GM18861 (cell line): ENCODE data around the gene TJP3.
"Not testable (repeated sequence)": the region's sequence is repeated elsewhere in the genome, so short reads cannot be mapped to it uniquely, and the experiment has no call there.

Source experiments
- ATAC-seq: cut with Tn5 transposase; IDR thresholded peaks from one replicate; pipeline ENCODE4 v1.9.1; 2021; ENCODE audit not compliant: unreplicated experiment

Gene TJP3, protein sequence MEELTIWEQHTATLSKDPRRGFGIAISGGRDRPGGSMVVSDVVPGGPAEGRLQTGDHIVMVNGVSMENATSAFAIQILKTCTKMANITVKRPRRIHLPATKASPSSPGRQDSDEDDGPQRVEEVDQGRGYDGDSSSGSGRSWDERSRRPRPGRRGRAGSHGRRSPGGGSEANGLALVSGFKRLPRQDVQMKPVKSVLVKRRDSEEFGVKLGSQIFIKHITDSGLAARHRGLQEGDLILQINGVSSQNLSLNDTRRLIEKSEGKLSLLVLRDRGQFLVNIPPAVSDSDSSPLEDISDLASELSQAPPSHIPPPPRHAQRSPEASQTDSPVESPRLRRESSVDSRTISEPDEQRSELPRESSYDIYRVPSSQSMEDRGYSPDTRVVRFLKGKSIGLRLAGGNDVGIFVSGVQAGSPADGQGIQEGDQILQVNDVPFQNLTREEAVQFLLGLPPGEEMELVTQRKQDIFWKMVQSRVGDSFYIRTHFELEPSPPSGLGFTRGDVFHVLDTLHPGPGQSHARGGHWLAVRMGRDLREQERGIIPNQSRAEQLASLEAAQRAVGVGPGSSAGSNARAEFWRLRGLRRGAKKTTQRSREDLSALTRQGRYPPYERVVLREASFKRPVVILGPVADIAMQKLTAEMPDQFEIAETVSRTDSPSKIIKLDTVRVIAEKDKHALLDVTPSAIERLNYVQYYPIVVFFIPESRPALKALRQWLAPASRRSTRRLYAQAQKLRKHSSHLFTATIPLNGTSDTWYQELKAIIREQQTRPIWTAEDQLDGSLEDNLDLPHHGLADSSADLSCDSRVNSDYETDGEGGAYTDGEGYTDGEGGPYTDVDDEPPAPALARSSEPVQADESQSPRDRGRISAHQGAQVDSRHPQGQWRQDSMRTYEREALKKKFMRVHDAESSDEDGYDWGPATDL

DNA sequence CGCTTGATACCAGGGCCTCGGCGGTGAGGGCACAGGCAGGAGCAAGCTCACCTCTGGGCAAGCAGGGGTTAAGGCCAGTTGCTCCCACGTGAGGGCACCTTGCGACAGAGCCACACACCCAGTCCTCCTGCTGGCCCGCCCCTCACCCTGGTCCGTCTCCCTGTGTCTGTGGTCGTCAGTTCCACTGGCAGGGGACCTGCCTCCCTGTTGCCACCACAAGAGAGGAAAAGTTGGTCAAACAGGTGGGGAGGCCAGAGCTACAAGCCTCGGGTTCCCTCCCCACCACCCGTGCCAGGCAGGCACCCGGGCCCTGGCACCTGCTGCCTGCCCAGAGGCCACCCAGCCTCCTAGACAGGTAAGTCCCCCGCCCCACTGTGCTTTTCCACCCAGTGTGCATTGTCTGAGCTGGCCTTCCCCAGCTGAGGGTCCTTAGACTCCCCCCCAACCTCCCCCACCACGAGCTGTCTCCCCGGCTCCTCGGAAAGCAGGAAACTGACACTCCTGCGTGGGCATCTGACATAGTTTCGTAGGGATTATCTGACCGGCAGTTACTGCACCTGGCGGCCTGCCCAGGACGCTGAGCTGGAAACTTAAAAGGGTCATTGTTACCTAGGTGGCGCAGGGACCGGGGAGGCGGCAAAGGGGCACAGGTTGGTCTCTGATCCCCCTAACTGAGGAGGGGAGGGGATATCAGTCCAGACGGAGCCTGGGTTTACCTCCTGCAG lies at the start of gene TJP3:
Gene TJP3, plus strand, starts transcription at position 178 of the 725 bp plus-strand sequence. CDS start 20,049 bp downstream, outside the sequence.
- ATAC-seq = no peak

DNA sequence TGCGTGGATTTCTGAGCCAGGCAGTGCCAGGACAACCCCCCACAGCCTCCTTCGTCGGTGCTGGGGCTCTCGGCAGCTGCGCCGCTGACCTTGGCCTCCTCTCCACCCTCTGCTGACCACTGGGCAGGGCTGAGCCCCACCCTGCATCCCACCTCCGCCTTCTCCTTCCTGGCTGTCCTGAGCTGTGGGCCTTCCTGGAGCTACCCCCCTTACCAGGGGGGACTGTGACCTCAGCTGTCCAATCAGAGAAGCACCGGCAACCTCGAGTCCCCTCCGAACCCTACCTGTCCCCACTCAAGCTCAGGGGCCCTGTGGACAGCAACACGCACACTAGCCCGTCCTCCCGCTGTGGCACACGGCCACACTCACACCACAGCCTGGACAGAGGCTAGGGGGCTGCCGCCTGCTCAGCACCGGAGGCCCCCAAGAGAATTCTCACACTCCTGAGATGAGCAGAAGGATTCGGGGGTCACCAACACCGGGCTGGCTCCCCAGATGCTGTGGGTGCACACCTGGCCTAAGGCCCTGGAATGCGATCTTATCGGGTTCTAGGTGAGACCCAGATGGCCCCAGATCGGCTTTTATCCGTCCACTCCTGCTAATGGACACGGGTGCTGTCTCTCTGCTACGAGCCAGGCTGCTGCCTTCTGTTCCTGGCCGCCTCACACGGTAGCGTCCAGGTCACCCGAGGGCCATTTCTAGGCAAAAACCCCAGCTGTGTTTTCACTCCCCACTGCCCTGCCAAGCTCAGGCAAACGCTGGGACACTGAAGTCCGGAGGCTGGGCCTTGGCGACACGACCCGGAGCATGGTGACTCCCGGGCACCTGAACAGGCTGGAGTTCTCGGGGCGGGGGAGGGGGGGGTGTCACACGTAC lies 49.1 kb upstream of the TJP3 start:
- no peak for ATAC-seq

DNA sequence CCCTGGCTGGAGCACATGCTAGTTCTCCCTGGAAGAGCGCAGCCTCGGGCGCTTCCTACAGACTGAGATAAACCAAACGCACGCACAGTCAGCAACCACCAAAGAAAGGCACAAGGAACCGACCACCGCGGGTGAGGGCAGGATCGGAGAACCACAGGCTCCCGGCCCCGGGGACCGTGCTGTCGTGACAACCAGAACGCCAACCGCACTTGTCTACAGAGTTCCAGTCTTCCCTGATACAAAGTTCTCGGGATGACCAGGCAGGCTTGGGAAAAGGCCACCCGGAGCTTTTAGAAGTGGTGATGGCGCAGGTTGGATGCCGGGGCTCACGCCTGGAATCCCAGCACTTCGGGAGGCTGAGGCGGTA lies 48.5 kb upstream of the TJP3 start:
- no peak for ATAC-seq

DNA sequence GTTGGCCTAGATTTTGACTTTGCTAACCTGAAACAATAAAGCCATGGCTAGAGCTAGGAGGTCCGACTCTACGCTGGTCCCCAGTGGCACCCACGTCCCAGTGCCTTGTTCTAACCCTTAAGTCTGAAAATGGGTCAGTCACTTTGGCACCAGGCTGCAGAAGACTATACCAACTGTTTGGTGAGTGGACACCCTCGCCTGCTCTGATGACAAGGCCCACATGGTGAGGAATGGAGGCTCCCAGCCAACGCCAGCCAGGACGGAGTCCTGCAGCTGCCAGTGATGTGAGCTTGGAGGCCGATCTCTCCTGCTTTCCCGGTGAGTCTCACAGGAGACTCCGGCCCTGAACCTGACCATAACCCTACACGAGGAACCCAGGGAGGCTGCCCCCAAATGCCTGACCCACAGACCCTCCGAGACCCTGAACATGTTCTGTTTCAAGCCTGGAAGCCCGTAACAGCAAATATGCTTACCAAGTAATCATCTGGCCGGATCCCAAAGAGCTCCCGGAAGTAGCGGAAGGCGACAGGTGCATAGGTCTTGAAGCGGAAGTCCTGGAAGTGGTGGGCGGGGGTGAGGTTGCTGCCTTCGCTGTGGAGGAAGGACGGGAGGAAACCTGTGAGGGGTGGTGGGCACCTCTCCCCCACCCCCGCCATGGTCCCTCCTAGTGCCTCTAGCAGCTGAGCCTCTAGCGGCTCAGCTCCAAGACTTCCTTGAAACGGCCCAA lies 47.5 kb upstream of the TJP3 start:
- ATAC-seq = no peak

DNA sequence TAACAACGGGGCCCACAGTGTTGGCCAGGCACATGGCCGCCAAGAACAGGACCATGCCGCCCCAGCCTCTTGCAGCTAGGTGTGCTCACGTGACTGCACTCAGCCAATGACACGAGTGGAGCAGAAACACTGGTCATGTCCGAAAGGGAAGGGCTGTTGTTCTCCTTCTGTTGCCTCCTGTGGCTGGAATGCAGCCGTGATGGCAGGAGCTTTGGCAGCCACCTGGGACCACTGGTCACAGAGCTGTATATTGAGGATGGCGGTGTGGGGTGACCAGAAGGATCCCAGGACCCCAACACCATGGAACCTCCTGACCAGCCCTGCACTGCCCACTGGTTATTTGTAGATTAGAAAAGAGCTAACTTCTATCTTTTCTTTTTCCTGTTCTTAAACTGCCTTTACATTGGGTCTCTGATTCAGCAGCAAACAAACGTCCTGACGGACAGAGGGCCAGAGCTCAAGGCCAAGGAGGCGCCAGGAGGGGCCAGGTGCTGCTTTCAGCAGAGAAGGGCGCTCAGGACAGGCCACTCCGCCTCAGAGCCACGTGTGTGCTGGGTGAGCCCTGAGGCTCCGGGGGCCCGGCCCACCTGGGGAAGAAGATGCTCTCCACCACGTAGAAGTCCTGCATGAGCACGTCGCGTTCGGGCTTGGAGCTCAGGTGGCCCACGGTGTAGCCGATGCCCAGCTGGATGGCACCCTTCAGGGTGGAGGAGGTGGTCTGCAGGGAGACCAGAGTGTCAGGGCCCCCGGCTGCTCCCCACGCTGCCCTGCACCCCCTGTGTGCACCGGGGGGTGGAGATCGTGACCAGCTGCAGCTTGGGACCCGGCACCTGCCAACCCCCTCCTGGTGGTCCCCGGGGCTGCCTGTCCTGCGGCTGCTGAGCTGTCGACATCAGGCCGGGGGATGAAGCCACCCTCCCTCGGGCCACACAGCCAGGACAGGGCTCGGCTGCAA lies 46.6 kb upstream of the TJP3 start:
- ATAC-seq = no peak

DNA sequence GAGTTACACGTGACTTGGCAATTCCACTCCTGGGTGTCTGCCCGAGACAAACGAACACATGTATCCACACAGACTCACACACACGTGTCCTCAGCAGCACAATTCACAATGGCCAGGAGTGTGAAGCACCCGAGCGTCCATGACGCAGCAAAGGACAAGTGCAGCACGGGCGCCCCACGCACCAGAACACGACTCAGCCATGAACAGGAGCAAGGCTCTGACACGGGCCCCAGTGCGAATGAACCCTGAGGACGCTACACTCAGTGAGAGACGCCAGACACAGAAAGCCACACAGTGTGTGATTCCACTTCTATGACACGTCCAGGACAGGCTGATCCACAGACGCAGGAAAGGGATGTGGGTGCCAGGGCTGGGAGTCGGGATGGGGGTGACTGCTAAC lies 44.3 kb upstream of the TJP3 start:
- ATAC-seq = no peak

DNA sequence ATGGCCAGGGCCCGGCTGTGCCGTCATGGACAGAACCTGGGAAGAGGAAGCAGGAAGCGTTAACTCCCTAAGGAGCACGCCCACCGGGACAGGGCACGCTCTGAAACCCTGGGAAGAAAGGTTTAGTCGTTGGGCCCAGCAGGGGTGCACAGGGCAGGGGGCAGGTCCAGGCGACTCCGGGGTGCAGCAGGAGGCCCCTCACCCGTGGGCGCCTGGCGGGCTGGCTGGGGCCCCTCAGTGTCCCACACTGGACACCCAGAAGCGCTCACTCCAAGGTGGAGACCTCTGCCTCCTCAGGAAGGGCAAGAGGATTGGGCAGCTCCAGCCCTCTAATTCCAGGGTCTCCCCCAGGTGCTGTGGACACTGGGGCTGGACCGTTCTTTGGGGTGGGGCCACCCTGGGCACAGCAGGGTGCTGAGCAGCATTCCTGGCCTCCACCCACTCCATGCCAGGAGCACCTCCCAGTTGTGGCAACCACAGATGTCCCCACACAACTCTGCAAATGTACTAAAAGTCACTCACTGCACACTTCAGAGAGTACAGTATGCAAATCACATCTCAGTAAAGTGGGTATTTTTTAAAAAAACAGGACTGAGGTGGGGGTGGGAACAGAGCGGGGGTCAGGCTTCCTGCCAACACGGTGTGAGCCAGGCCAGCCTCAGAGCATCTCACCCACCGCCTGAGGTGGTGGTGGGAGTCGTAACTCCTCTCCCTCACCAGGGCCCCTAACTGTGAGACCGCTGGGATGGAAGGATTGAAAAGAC lies 43.1 kb upstream of the TJP3 start:
- ATAC-seq = no peak

DNA sequence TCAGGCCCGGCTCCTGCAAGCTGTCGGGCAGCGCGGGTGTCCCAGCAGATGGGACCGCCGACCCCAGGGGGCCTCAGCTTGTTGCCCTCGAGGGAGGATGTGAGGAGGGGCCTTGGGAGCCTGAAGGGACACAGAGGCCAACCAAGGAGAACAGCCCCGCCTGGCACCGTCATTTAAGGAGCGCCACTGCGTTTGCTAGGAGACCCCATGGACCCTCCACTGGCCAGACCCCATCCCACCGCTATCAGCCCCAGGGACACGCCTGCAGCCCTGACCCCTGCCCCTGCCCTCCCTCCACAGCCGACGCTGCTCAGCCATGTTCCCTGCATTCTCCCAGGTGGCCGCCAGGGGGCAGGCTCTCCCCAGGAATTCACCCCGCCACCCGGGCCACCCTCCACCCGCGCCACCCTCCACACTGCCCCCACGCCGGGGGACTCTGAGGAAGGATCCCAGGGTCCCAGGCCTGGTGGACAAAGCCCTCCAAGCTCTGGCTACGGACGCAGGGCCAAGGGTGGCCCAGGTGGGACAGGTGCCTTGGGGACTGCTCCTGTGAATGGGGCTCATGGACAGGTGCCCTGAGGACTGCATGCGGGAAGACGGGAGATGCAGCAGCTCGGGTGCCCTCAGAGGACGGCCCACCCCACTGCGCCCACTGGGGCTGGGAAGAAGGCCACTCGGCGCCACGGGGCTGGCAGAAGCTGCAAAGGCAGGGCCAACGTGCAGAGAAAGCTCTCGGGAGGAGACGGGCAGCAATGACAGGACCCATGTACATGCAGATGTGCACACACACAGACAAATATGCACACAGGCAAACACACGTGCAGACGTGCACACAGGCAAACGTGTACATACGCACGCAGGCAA lies 42.3 kb upstream of the TJP3 start:
- no peak for ATAC-seq

DNA sequence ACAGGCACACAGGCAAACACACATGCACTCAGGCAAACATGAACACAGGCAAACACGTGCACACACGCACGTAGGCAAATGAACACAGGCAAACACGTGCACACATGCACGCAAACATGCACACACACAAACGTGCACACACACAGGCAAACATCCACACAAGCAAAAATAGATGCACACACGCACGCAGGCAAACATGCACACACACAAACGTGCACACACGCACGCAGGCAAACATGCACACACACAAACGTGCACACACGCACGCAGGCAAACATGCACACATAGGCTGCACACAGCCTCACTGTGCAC lies 41.7 kb upstream of the TJP3 start:
- not testable (repeated sequence) for ATAC-seq

DNA sequence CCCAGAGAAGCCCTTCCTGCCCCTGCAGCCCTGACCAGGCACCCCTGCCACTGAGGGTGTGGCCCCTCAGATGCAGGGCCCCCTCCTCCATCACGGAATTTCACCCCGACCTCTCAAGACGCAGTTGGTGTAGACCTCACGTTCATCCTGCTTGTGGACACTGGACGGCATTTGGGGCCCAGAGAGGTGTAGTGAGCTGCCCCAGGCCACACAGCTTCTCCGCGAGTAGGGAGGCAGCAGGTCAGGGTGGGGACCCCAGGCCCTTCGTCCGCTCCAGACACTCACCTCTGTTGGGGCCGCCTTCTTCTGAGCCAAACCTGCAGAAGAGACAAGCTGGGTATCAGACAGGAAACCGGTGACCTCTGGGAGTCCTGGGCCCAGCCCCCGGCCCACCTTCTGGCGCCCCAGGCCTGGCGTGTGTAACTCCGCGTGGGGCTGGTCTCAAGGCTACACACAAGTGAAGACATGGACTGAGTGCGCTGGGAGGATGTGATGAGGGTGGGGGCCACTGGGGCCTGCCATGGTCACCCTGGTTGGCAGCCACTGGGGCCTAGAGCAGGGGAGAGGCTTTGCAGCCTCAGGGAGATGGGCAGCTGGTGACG lies 41.0 kb upstream of the TJP3 start:
- ATAC-seq = no peak

DNA sequence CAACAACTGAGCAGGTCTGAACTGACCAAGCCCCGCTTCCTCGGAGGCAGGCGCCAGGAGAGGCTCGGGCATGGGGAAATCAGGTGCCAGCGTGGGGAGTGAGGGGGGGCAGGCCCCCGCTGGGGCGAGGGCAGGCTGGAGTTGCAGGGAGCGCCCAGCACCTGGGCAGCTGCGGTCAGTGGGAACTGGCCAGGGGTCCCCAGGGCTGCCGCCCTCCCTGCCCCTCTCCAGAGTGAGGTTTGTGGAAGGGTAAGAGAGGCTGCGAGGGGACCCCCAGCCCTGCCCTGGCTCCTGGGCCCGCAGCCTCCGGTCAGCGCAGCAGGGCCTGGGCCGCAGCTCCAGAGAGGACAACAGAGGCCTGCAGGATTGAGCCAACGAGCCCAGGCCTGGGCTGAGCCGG lies 40.4 kb upstream of the TJP3 start:
- ATAC-seq = no peak

DNA sequence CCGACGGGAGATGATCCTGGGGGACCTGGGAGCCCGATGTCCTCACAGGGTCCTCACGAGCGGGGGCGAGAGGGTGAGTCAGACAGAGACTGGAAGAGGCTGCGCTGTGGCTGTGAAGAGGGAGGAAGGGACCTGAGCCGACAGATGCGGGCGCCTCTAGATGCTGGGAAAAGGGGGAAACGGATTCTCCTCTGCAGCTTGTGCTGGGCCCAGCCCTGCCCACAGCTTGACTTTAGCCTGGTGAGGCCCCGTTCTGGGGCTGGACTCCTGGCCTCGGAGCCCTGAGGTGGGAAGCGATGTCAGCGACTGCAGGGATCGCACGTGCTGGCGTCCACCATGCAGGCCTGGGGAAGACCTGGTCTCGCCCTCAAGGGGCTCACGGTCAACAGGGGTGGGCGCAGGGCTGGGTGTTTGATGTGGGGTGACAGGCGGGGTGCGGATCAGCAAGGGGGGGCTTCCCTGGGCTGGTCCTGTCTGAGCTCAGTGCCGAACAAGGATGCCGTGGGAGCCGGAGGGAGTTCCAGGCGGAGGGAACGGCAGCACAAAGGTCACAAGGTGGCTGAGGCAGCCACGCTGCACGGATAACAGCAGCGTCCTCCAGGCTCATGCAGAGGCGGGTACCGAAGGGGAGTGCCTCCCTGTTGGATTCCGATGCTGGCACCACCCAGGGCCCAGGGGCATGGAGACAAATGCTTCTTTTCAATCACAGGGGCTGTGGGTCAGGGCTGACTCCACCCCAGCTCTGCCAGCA lies 39.7 kb upstream of the TJP3 start:
- ATAC-seq = no peak

DNA sequence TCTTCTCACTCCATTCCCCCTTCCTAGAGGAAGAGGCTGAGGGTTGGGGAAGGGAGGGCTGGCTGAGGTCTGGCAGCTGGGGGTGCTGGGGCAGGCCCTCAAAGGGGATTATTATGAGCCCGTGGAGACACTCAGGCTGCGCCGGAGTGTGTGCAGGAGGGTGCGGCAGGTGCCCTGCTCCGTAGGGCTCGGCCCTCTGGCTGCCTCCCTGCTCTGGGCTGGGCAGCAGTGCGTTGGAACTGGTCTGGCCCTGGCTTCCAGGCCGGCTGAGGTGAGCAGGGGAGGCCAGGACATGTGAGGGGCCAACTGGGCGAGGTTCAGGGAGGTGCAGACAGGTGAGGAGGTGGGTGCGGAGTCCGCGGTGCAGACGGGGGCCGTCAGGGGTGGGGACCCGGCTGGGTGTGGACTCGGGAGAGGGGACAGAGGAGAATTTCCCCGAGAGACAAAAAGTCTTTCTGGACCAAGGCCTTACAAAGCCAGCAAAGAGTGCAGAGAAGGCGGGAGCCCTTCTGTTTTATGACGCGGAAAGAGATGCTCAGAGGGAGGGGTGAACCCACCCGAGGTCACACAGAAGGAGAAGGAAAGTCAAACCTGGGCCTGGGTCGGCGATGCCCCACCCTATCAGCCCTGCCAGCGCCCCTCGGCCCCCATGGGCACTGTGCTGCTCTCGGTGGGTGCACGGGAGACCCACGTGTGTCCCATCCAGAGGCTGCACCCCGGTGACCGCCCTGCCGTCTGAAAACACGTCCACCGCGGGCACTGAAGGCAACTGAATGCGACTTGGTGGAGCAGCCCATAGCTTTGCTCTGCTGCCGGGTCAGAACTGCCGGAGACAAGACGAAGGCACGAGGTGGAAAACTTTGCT lies 38.9 kb upstream of the TJP3 start:
- ATAC-seq = no peak

DNA sequence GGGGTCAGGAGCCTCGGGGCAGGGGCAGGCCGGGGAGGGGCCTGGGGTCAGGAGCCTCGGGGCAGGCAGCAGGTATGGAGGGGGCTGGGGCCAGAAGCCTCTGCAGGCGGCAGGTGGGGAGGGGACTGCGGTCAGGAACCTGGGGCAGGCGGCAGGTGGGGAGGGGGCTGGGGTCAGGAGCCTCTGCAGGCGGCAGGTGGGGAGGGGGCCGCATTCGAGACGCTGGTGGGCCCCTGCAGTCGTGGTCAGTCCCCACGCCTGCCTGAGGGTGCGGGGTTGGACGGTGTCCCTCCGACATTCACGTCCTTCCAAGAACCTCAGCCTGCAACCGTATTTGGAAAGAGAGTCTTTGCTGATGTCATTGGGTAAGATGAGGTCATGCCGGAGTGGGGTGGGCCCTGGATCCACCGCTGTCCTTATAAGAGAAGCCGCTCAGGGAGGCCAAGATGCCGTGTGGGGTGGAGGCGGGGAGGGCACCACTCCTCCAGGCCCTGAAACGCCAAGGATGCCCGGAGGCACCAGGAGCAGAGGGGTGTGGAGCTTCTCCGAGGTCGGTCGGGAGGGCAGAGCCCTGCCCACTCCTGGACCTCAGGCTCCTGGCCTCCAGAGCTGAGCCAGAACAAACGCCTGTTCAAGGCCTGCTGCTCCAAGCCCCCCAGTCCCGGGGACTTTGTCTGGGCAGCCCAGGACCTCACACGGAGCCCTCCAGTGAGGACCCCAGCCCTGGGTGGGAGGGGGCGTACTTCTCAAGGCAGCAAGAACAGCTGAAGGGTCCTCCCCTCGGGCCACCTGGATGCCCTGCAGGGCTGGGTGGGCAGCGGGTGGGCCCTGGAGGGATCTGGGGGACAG lies 38.0 kb upstream of the TJP3 start:
- no peak for ATAC-seq
